OCI-LY3 (cell line): ENCODE results near the gene ANGEL1.

Experiments
- CTCF ChIP-seq: fragments of 200-600, 300-600 bp; sonication (generic); IDR thresholded peaks from 2 replicates; pipeline ENCODE4 v1.5.1; 2014; ENCODE audit warnings: antibody characterized with exemption, low read length, low read depth
- EZH2phosphoT487 ChIP-seq: fragments of 200-600 bp; shearing (Covaris generic); IDR thresholded peaks from 2 replicates; pipeline ENCODE4 v1.6.1; 2018; ENCODE audit warnings: antibody characterized with exemption, mixed run types, low read depth

- no peak for TF ChIP-seq CTCF
- TF ChIP-seq EZH2phosphoT487, result no peak
These were observed 29.7 kb downstream of the ANGEL1 start for GRCh38 chr14:76782885-76783566.
